Activated CD4-positive, CD25-positive, alpha-beta regulatory T cell (primary cell): ENCODE measurements around the gene CEP85L.
A peak's percentile ranks its signal among the peaks of the same experiment; 100 is the strongest.

Source experiments
- DNase-seq, 4 experiments: peaks; one replicate each; lab custom pipeline; 2025; lab: John Stamatoyannopoulos, UW

The CEP85L gene

DNA sequence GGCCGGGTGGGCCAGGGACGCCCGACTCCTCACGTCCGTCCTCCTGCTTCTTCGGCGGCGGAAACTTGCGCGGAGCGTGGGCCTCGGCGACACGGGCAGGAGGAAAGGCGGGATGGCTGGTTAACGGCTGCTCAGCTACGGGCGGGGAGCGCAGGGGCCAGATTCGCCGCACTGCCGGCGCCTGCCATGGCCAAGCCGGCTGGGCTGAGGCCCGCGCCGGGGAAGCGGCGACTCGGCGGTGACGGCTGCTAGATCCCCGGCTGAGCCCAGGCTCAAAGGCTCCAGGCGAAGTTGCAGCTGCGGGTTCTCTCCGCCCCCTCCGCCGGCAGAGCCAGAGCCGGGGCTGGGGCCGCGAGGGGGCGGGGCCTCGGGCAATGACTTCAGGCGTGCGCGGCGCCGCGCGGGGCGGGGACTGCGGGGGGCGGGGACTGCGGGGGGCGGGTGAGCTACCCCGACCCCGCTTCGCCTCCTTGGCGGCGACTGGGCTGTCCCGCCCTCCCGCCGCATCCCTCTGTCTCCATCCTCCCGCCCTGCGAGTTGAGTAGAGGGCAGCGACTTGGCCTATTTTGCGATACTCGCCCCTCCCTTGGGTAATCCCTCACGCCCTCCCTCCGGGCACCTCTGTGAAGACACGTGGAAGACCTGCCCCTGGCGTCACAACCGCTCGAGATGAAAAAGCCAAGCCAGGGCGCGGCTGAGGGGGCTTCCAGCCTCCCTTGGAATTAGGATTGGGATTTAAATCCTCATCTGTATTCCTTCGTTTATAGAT, at the start of gene CEP85L:
Gene CEP85L, minus strand, starts transcription at position 310 of the 769 bp plus-strand sequence. CDS start 322 bp downstream, outside the sequence.
- DNase-seq = peak; percentile 81 to 89 (median 86)

DNA sequence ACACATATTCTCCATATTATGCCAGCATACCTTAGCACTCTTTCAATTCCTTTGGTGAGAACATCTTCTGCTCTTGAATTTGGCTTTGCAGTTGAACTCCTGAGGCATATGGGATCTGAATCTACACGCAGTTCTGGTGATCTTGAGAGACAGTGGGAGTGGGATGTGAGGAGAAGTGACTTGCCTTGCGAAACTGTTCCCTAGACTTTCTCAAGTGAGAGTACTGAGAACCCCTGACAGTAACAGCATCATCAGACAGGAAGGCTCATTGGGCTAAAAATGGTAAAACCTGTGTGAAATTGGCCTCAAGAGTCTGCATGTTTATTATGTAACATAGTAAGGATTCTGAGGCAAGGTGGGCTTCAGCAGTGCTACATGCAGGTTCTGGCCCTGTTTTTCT, 49.1 kb upstream of the CEP85L start:
- DNase-seq = no peak

DNA sequence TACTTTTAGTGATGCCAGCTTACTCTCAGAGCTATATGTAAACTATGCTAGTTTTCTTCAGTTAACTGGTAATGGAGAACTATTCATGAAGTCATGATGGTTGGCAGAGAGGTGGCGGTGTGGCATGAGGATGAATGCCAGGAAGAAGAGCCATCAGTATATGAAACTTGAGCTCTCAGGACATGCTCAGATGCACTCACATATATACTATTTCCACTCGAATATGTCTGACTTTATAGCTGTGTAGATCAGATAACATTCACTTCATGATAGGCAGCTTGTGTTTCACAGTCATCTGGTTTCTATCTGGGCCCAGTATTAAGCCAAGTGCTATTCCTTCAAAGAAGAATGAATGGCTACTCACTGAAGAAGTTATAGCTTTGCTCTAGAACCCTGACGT, 46.2 kb upstream of the CEP85L start:
- DNase-seq = no peak

DNA sequence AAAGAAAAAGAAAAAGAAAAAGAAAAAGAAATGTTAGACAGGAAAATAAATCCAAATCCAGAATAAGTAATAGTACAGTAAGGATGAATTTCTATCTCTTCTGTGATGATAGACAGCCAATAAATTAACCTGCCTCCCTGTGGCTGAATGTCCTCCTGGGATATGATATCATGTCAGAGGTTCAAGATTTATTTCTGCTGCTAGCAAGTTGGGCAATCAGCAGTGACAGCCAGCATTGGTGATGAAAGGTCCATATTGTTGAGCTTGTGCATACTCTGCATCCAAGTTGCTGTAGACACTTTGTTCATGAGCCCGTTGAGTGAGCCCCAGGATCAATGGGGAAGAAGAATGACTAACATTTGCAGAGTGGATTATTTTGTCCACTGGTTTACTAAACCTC, 44.9 kb upstream of the CEP85L start:
- DNase-seq = no peak

DNA sequence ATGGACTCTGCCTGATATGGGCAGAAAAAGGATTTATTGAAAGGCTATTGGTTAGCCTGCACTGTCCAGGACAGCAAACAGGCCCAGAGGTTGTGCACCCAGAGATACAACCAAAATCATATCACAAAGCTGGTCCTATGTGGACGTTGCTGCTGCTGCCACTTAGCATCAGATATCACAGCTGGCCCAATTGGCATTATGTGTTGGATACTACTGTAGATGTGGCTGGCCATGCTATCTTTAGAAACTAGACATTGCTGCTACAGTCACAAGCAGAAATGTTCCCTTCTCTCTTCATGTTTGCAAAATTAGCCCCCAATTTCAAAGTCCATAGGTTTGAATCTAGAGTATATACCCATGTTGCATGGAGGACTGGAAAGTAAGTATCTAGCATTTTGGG, 42.2 kb upstream of the CEP85L start:
- no peak for DNase-seq

DNA sequence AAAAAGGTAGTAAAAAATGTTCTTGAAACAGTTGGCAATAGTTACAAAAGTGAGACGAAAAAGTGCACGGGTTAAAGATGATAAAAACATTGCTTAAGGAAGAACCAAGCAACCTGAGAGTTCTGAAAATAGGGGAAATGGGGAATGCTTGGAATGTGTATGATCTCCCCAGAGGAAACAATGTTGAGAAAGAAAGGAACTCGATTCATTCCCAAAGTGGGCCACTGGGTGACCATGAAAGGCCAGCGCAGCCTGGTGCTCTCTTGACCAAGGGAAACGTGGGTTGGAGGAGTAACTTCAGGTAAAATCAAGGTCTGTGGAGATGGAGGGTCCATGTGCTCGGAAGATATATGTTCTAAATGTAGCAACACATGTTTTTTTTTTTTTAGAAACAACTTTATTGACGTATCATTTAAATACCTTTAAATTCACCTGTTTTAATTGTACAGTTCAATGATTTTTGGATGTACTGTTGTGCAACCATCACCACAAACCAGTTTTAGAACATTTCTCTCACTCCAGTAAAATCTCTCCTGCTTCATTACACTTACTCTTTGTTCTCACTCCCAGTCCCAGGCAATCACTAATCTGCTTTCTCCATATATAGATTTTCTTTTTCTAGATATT, 34.5 kb upstream of the CEP85L start:
- no peak for DNase-seq

DNA sequence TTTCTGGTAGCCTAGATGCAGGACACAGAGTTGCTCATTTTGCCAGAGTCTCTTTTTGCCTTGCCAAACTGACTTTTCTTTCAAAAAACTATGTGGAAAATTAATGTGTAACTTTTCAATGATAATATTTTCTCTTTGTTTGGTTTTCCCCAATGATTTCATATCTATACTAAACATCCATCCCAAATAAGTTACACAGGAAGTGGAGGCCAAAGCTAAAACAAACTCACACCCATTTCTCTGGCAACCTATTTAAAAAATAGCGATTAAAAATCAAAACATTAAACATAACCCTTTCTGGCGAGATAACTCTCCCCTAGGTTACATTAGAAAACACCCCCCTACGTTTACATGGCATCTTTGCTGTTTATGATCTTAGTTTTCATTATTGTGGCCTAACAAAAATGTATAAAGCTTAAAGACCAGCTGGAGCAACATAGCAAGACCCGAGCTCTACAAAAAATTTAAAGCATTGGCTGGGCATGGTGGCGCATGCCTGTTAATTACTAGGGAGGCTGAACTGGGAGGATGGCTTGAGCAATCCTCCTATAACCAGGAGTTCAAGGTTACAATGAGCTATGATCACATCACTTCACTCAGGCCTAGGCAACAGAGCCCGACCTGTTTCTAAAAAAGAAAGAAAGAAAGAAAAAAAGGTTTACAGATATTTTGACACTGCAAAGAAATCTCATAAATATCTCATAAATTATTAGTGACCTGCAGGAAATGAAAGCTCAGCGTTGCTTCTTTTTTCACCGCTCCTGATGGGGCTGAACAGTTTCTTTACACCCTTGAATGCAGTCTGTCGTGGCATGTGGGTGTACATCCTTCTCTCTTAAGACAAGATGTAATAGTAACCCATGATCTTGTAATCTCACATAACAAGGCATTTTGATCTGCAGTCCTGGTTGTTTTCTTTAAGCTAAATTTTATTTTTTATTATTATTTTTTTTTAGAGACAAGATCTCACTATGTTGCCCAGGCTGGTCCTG, 32.8 kb upstream of the CEP85L start:
- no peak for DNase-seq

DNA sequence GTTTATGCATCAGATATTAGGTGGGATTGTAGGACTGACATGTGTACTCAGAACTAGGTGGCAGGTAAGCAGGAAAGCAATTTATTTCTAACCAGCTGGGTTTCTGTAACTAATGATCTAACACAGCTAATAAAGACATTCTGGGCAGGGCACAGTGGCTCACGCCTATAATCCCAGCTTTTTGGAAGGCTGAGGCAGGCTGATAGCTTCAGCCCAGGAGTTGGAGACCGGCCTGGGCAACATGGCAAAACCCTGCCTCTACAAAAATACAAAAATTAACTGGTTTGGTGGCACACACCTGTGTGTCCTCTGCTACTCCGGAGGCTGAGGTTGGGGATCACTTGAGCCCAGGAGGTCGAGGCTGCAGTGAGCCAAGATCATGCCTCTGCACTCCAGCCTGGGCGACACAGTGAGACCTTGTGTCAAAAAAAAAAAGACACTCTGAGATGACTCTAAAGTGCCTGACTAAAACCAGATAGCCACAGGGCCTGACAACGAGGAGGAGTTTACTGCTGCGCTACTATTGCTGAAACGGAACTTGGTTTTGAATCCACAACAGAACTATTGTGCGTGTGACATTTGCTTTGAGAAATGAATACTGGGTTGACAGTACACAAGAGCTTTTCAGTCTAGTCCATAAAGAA, 29.2 kb upstream of the CEP85L start:
- no peak for DNase-seq

DNA sequence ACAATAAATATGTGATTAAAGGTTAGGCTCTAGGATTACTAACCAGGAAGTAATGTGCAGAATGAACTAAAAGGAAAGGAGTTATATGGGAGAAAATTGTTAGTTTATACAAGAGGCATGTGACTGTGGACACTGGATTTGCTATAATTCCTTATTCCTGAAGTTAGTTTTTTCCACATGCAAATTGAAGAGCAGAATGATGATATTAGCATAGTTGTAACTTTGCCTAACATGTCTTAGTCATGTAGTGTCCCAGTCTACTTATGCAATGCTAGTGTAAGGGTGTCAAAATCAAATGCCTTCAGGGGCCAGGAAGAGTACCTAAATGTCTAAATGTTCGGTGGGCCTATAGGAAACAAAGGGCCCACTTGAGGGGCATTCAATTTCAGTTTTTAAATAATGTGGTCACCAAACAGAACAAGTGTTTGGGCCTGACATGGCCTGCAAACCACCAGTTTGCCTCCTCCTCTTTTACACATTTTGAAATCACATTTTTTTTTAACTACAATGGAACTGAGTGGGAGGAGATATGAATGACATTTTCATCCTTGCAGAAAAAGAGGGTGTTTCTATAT, 28.0 kb upstream of the CEP85L start:
- DNase-seq = no peak

DNA sequence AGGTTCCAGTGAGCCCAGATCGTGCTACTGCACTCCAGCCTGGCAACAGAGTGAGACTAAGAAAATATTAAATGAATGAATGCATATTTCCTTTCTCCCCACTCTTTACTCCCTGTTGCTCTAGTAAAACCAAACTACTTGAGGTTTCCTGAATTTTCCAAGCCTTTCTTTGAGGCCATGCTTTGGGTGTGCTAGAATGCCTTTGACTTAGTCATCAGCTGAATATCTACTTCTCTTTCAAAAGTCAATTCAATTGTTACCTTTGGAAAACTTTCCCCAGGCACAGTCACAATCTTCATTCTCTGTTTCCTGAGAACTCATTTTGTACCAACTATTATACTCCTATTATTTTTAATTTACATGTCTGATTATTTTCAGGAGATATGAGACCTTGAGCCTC, 27.5 kb upstream of the CEP85L start:
- no peak for DNase-seq

DNA sequence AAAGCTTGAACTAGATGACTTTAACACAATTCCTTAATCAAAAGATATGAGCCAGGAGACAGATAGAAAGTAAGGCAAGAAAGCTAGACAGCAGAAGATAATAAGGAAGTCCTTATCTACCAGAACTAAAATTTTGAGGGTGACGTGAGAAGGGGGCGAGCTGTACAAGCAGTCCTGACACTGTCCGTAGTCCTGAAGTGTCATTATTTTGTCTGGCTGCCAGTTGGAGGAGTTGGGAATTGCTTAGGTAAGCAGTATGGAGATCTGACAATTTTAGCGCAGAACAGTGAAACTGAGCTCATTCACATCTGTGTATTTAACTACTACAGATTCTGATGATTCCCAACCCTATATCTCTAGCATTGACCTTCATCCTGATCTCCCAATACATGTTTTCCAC, 25.8 kb upstream of the CEP85L start:
- DNase-seq = no peak

DNA sequence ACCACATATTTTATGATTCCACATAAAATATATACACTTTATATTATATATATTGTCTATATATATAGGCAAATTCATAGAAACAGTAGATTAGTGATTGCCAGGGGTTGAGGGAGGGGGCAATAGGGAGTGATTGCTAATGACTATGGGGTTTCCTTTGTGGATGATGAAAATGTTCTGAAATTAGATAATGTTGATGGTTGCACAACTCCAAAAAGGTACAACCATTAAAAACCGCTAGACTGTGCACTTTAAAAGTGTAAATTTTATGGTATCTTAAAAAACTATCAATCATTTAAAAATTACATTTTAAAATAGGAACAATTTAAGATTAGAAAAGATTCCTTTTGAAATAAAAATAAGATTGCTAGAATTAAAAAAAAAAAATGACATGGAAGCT, 23.8 kb upstream of the CEP85L start:
- no peak for DNase-seq

DNA sequence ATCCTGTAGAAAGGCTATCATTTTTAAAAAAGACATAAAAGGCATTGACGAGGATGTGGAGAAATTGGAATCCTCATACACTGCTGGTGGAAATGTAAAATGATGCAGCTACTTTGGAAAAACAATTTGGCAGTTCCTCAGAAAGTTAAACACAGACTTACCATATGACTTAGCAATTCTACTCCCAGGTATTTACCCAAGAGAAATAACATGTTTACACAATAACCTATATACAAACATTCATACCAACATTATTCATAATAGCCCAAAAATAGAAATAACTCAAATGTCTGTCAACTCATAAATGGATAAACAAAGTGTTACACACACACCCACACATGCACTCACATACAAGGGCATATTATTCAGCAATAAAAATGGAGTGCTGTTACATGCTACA, 23.4 kb upstream of the CEP85L start:
- DNase-seq = no peak

DNA sequence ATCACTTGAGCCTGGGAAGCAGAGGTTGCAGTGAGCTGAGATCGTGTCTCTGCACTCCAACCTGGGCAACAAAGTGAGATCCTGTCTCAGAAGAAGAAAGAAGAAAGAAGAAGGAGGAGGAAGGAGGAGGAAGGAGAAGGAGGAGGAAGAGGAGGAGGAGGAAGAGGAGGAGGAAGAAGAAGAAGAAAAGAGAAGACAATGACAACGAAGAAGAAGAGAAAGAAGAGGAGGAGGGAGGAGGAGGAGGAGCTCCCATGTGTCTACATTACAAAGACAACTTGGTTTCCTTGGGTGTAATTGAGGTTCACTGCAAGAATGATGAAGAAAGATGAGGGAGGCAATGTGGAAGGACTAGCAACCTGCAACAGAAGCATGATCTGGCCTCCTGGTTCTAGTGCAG, 21.3 kb upstream of the CEP85L start:
- no peak for DNase-seq

DNA sequence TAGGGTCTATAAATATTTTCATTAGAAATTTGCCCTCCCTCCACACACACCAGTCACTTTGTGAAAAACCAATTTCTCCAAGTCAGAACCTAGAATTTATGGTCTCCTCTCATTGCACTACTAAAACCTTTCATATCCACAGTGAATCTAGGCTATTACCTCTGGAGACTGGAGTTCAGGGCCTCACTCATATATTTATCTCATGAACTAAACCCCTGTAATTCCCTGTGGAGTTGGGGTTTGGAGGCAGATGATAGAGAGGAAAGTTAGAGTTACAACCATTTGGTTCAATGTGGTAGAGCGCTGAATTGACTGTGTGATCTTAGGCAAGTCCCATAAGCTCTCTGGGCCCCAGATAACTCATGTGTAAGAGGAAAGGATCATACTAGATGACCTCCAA, 18.2 kb upstream of the CEP85L start:
- DNase-seq = no peak

DNA sequence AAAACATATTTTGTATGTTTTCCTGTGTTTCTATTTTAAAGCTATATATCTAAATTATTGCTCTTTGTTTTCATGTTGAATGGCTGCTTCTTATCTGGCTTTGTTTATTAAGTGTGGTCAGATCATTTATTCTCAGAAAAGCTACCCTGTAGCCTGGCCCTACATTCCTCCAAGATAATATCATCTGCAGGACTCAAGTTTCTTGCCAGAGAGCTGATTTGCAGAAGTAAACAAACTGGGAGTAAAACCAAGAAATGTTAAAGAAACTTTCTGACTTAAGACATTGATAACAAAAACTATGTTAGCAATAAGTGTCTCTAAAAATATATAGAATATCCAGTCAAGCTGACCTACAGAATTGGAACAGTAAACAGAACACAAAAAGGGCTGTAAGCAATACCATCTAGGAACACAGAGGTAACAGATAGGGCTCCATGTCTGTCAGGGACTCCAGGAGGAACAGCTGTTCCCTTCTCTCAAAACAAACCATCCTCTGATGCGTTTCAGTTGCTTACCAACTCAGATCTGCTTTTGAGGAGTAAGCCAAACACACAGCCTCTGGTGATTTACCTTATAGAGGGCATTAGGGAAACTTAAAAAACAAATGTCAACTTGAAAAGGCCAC, 17.5 kb upstream of the CEP85L start:
- DNase-seq = no peak

DNA sequence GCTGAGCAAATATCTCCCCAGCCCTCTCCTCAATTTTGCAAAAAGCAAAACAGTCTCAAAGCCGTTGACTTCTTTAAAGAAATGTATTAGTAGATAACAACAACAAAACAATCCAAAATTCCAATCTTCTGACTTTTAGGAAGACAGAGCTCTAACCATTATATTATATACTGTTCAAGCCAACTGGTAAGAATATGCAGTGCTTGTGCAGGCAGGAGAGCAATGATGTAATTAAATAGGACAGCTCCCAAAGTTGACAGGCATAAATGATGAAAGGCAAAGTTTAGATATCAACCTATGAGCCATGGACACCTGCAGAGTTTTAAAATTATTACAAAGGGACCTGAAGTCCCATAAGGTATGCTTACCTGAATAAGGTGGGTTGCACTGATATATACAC, 16.6 kb upstream of the CEP85L start:
- no peak for DNase-seq

DNA sequence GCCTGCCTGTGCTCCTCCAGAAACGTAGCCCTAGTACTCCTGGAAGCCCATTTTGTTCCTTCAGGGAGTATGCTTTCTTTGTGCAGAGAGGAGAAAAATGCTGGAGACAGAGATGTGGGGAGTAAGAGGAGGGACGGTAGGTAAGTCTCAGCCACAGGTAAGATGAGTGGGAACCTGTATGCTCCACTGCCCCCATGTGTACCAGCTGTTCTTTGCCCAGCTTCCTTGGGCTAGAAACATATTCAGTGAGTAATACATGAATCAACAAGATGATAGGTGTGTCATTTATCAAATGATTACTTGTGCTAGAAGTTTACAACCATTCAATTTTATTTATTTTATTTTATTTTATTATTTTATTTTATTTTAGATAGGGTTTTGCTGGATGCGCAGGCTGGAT, 13.6 kb upstream of the CEP85L start:
- no peak for DNase-seq

DNA sequence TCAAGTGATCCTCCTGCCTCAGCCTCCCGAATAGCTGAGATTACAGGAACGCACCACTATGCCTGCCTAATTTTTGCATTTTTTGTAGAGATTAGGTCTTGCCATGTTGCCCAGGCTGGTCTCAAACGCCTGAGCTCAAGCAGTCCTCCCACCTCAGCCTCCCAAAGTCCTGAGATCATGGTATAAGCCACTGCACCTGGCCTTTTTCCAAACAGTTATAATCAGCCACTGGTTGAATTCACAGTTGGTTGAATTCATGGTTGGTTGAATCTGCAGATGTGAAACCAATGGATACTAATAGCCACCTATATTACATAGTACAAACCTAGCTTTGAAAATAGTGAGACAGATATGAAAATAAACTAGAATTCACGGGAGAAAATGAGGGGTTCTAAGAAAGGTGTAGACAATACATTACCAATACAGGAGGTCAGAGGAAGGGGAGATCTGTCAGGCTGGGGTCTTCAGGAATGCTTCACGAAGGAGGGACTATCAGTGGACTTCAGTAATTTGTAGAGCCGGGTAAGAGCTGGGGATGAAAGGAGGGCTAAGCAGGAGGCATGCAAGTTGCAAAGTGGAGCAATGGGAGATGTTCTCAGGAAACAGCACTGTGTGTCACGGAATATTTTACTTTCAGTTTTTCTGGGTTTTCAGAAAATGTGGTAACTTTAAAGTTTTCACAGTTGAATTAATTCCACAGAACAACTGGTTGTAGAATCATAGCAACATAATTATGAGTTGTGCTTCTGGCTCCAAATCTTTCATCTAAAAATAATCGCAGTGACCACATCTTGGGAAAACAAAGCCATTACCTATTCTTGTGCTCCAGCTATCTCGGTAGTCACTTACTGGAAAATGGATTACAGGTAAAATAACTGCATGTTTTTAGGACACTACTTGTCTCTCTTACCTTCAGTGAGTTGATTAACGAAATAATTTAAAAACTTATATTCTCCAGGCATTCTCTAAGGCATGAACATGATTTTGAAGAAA, 12.9 kb upstream of the CEP85L start:
- DNase-seq = no peak

DNA sequence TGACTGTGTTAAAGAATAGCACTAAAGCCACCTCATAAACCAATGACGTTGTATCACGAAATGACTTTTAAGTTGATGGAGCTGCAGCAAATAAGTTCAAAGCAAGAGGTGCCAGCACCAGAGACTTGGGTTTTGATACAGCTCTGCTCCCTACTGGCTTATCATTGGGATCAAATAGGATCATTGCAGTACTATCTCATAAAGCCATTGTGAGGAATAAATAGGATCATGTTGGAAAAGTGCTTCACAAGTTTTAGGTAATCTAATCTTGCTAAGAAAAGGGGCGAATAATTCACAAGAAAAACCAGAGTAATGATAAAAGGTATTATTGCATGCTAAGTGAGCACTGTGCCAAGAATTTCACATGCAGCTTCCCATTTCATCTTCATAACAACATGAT, 10.4 kb upstream of the CEP85L start:
- DNase-seq = no peak
